SKM-1 treated with dmso at 0.1 percent for 144 hours (cell line): ENCODE measurements around the gene CCDC179.

Experiments used
- DNase-seq: peaks from one replicate; lab custom pipeline; 2025; ENCODE audit not compliant: unreplicated experiment; lab: John Stamatoyannopoulos, UW

The CCDC179 gene

DNA sequence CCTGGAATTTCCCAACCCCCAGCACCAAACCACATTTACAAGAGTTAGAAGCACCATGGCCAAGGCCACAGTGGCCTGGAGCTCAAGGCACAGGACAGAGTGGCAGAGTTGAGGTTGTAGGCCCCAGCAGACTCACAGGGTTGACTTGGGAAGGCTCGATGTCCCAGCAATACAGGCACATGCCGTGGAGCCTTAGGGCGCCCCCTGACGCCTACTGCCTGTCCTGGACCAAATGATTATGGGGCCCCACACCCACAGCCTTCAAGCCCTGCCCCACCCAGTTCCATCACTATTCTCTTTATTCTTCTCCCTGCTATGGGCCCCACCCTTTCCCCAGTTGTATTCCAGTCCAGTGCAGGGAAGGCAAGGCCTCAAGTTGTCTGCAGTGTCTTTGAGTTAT, at the start of gene CCDC179:
CCDC179 (minus strand) TSS at position 234 of the 400 bp plus-strand sequence; CDS start at position 181, 53 bp downstream.
- DNase-seq: no peak

DNA sequence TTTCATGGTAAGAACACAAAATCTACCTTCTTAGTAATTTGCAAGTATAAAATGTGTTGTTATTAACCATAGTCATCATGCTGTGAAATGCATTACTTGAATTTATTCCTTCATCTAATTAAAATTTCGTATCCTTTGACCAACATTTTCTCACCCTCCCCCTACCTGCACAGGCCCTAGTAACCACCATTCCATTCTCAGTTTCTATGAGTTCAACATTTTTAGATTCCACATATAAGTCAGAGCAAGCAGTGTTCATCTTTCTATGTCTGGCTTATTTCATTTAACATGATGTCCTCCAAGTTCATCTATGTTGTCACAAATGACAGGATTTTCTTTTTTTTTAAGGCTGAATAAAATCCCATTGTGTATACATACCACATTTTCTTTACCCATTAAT, 43.5 kb upstream of the CCDC179 start:
- DNase-seq: no peak

GRCh38 chr11:22901603-22902002, 41.3 kb upstream of the CCDC179 start:
- DNase-seq: no peak

DNA sequence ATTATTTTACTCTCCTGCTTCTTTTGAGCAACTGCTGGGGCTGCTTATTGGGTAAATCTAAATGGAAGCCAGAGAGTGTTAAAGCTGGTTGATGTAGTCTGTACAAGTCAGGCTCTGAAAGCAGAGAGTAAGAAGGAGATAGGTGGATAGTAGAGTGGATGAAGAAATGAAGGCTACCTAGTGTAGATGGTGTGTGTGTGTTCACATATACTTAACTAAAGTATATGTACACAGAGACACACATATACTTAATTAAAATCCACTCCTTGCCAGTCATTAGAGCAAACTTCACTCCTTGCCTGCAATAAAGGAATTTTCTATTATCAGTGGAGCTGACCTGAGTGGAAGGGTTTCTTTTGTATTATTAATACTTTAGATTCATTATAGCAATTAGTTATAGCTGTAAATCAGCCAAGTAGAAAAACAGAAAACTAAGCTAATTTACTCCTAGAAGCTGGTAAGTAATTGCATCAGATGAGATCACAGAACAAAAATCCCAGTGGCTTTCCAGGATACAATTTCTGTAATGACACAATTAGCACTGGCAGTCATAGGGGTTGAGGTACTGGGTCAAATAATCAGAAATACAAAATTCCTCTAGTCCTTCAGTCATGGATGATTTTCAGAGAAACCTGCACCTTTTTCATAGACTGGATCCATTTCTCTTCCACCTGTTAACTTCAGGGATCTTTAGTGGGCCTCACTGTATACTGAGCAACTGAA, 40.7 kb upstream of the CCDC179 start:
- no peak for DNase-seq

DNA sequence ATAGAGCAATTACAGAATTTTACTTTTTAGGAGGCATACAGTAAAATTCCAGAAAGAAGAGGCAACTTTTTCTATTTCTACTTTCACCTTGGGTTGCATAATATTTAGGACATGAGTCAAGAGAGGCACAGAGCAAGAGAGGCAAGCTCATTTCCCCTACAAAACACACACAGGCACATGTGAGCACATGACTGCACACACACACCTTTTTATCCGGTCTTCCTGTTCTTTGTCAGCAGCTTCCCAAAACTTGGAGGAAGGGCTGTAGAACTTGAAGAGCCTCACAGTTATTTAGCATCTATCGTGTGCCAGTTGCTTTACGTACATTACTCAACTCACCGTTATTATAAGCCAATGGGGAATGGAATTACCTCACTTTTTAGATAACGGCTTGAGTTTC, 37.8 kb upstream of the CCDC179 start:
- peak; percentile 4 for DNase-seq

DNA sequence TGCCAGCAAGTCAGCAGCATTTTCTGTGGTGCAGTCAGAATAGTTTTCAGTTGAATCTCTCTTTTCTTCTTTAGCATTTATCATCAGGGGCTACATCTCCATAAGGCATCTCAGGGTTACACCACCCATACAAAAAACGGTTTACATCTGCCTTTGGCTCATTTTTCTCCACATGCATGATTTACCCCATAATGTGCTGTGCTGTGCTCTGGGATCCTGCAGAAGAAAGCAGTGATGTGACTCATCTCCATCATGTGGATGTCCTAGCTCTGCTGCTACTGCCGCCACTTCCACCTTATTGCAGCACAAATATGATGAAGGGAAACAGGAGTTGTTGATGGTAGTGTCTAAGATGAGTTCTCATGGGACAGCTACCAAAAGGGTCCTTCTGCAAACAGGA, 30.0 kb upstream of the CCDC179 start:
- no peak for DNase-seq

DNA sequence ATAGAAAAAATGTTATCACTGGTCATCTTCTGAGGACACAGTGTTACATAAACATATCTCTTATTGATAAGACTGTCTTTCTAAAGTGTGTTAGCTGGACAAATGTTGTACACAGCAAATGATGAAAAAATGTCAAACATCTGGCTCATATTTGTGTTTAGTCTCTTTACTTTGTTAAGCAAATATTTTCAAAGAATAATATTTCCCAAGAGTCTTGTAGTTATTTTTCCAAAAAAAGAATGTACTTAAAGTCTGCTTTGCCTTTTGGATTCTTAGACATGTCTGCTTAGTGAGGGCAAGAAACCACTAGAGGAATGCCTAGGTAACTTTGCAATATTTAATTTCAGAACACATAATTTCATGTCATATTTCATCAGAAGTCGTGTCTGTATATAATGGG, 23.9 kb upstream of the CCDC179 start:
- no peak for DNase-seq

DNA sequence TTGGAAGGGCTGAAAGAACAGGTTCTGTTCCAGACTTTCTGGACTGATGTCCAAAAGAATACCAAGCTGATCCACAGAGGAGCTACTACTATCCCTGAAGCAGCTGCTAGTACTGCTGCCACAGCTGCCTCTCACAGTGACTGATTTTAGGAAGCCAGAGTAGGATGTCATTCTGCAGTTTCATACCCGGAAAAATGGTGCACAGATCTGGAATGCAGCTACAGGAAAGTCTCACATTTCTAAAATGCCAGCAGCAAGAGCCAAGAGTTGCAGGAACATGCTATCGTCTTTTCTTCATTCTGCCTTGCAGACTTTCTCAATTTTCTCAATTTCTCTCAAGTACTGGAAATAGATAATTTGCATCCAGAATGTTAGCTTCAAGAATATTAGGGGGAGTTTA, 19.4 kb upstream of the CCDC179 start:
- no peak for DNase-seq

- no peak for DNase-seq
Observed at GRCh38 chr11:22878604-22879003, 18.3 kb upstream of the CCDC179 start.

- DNase-seq: no peak
Observed at GRCh38 chr11:22878039-22878438, 17.8 kb upstream of the CCDC179 start.

GRCh38 chr11:22875869-22876473, 15.7 kb upstream of the CCDC179 start:
- peak; percentile 79 for DNase-seq

GRCh38 chr11:22869325-22869724, 9.1 kb upstream of the CCDC179 start:
- DNase-seq: no peak

DNA sequence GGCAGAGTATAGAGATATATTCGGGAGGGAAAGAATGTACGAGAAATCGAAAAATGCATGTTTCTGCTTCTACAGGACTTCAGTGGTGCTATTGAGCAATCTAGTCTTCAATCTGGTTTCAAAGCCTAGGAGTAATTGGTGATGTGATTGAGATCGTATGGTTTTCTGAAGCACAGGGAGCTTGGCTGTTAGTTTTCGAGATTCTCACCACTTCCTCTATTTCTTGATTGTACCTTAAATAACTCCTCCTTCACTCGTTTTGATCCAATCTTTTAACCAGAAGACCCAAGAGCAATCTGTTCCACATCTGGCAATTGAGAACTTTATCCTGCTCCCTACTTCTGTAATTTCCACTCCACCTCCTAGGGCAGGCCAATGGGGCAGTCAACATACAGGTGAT, 518 bp downstream of the CCDC179 start:
- DNase-seq: no peak

DNA sequence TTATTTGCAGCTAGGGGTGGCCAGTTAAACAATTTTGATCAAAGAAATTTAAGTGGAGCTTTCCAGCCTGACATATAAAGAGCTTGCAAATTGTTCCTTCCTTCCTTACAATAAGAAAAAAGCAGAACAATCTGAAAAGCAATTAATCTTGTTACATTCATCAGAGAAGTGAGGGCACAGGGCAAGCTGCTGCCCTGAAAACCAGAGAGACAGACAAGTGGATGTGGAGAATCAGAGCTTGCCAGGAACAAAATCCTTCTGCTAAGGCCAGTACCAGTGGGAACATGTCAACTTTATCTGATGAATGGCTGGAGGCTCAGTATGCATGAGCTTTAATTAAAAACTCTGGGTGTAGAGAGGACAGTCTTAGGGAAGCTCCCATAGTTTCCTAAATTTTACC, 8.8 kb downstream of the CCDC179 start:
- no peak for DNase-seq

- DNase-seq: no peak
Observed at GRCh38 chr11:22846726-22847125, 13.5 kb downstream of the CCDC179 start.

DNA sequence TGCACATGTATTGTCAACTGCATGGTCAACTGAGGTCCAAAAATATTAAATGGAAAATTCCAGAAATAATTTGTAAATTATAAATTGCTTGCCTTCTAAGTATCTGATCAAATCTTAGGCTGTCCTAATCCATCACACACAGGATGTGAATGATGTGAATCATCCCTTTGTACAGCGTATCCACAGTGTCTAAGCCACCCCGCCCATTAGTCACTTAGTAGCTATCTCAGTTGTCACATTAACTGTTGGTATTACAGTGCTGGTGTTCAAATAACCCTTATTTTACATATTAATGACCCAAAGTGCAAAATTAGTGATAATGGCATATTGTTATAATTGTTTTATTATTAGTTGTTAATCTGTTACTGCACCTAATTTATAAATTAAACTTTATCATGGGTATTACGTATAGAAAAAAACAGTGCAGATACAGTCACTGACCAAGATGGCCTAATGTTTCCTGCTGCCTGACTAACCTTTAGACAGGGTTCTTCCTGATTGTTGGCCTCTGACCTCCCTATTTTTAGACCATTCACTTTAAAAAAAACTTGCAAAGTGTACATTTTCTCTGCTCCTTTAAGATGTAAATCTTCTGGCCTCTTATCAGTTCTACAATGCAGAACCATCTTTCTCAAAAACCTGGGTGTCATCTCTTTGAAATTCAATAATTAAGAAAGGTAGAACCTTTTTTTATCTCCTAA, 27.8 kb downstream of the CCDC179 start:
- no peak for DNase-seq

GRCh38 chr11:22830082-22830414, 30.2 kb downstream of the CCDC179 start:
- no peak for DNase-seq

GRCh38 chr11:22829231-22830081, 30.8 kb downstream of the CCDC179 start, which contains the start of gene SVIP:
Gene SVIP, minus strand, starts transcription at chr11:22829801. Its CDS starts 53 bp downstream, at chr11:22829748.
- DNase-seq: peak; percentile 86

- DNase-seq: no peak
Observed at GRCh38 chr11:22828373-22828772, 31.9 kb downstream of the CCDC179 start.

DNA sequence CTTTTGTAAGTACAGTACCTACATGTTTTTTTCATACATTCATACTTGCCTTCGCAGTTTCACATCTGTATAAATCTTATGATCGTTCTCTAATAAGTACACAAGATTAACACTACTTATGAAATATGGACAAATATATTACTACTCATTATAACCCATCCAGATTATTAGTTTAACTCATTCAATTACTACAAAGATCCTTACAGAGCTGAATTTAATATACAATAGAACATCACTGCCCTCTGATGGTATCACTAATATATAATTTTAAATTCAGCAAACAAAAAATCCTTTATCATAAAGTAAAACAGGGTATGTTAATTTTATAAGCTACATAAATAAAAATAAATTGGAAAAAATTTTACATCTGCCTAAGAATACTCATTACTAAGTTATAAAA, 38.1 kb downstream of the CCDC179 start:
- no peak for DNase-seq

GRCh38 chr11:22809893-22810292, 50.4 kb downstream of the CCDC179 start:
- no peak for DNase-seq
